ENCODE results near the gene MEX3A. TPM values are rescaled to one million over a fixed set of nuclear protein-coding genes. Genes with fewer than 3 reads are reported as not detected.

Gene MEX3A
- total RNA-seq, 2 donors from 2014 or later: 1.6 to 3.7 TPM

DNA sequence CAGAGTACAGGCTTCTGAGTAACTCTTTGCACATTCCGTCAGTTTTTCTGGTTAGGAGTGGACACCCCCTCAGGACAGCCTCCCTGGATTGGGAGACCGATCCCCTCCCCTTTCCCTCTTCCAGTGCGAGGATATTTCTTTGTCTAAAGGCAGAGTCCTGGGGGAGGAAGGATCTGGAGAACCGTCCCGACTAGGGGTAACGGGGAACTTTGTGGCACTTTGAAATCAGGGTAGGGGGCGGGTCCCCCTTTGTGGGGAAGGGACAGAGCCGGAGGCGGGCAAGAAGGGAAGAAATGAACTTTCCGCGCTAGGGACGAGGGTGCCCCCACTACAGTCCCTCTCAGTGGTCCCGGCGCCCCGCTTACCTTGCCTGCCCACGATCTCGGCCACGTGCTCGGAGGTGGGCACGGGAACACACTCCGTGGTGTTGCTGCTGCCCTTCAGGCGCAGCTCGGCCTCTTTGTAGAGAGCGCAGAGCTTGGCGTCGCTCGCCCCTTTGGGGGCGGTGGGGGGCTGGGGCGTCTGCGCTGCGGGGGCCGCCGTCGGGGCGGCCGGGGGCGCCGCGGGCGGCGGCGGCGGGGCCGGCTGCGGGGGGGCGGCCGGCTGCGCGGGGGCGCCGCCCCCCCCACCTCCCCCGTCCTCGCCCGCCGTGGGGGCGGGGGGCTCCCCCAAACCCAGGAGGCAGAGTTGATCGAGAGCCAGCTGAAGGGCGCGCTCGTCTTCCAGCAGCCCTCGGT is 917 bp downstream of the MEX3A start:
- TF ChIP-seq, protein P1, sequence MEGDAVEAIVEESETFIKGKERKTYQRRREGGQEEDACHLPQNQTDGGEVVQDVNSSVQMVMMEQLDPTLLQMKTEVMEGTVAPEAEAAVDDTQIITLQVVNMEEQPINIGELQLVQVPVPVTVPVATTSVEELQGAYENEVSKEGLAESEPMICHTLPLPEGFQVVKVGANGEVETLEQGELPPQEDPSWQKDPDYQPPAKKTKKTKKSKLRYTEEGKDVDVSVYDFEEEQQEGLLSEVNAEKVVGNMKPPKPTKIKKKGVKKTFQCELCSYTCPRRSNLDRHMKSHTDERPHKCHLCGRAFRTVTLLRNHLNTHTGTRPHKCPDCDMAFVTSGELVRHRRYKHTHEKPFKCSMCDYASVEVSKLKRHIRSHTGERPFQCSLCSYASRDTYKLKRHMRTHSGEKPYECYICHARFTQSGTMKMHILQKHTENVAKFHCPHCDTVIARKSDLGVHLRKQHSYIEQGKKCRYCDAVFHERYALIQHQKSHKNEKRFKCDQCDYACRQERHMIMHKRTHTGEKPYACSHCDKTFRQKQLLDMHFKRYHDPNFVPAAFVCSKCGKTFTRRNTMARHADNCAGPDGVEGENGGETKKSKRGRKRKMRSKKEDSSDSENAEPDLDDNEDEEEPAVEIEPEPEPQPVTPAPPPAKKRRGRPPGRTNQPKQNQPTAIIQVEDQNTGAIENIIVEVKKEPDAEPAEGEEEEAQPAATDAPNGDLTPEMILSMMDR (IDR thresholded peaks at IDR 0.05): no peak
- peak overlapping the region; percentile 14 to 60 for H3K9ac ChIP-seq (ENCODE audit: low read depth in 2 of 2, low read length in 2 of 2)
- H3K36me3 ChIP-seq: no peaks in the 10 kb centered on the region
- peak overlapping the region; percentile 80 for H3K4me3 ChIP-seq
- no peaks in the 10 kb centered on the region for H3K27me3 ChIP-seq
- no peaks in the 10 kb centered on the region for H3K4me1 ChIP-seq
- DNase-seq: no peak
- no peaks in the 10 kb centered on the region for H3K9me3 ChIP-seq
- no peak overlapping the region for H3K27ac ChIP-seq
- intact Hi-C loops (cut with DNase I): no loop called here

DNA sequence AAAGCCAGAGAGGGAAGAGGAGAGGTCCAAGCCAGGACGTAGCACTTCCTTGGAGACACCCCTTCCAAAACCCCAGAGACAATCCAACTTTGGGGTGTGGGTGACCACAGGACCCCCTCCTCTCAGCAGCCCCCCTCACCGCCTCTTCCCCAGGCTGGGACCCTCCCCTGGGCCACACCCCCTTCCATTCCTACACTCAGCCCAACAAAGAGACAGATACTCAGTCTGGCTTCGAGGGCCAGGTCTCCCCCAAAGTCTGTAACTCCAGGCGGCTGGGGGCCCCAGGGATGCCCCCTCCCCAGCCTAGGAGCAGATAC is 1.4 kb downstream of the MEX3A start:
- no peaks in the 10 kb centered on the region for H3K36me3 ChIP-seq
- no peak overlapping the region for H3K4me3 ChIP-seq
- intact Hi-C loops (cut with DNase I): no loop called here
- TF ChIP-seq, protein P1 (IDR thresholded peaks at IDR 0.05): no peak
- no peaks in the 10 kb centered on the region for H3K9me3 ChIP-seq
- H3K4me1 ChIP-seq: no peaks in the 10 kb centered on the region
- H3K9ac ChIP-seq (ENCODE audit: low read depth in 2 of 2, low read length in 2 of 2): peak overlapping the region in 1 of 2 donors; percentile 60
- no peaks in the 10 kb centered on the region for H3K27me3 ChIP-seq
- DNase-seq: no peak
- no peak overlapping the region for H3K27ac ChIP-seq

DNA sequence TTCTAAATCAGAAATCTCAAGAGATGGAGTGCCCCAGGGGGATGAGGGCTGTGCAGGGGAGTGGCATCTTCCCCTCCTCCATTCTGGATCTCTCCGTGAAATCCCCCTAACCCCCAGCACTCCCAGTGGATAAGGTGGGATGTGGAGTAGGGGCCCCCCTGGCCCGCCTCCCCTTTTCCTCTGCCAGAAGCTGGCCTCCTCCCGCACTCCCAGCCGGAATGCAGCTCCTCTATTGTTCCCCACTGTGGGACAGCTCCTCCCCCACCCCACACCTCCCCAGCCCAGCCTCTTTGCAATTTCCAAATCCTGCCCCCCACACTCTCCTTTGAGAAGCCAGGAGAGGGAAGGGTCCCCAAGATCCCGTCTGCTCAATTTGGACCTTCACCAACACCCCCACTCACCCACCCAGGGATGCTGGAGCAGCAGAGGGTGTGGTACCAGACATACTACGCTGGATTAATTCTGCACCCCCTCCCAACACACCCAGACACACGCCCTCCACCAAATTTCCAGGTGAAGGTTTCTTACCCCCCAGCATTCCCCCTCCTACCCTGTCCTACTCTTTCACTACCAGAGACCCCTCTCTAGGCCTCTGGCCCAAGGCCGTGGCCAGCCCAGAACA is 1.9 kb downstream of the MEX3A start:
- Histone ChIP-seq H3K27me3 (no peaks in the 10 kb centered on the region), H3K4me3 (no peak overlapping the region), H3K36me3 (no peaks in the 10 kb centered on the region), H3K9me3 (no peaks in the 10 kb centered on the region), H3K27ac (no peak overlapping the region), H3K9ac (ENCODE audit: low read depth in 2 of 2, low read length in 2 of 2) (no peak overlapping the region), H3K4me1 (no peaks in the 10 kb centered on the region)
- TF ChIP-seq, protein P1 (IDR thresholded peaks at IDR 0.05): no peak
- intact Hi-C loops (cut with DNase I): no loop called here
- DNase-seq: no peak

DNA sequence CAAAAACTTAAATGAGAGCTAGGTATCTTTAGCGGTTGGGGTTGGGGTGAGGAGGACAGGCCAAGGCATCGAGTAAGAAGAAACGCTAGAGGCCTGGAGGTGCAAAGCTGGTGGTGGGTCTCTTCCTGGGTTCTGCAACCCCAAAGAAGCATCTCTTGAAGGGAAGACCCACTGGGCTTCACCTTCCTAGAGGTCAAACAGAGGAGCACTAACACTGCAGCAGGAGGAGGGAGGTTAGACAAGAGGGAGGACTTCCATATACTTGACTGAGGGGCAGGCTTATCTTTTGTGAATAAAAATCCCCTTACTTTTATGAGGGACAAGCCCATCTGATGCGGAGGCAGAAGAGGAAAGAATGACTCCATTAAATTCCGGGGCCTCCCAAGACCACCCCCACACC is 2.5 kb downstream of the MEX3A start:
- Histone ChIP-seq H3K36me3 (no peaks in the 10 kb centered on the region), H3K9ac (ENCODE audit: low read depth in 2 of 2, low read length in 2 of 2) (no peak overlapping the region), H3K4me1 (no peaks in the 10 kb centered on the region), H3K9me3 (no peaks in the 10 kb centered on the region), H3K27ac (no peak overlapping the region), H3K4me3 (no peak overlapping the region), H3K27me3 (no peaks in the 10 kb centered on the region)
- TF ChIP-seq, protein P1 (IDR thresholded peaks at IDR 0.05): no peak
- DNase-seq: no peak
- intact Hi-C loops (cut with DNase I): no loop called here

DNA sequence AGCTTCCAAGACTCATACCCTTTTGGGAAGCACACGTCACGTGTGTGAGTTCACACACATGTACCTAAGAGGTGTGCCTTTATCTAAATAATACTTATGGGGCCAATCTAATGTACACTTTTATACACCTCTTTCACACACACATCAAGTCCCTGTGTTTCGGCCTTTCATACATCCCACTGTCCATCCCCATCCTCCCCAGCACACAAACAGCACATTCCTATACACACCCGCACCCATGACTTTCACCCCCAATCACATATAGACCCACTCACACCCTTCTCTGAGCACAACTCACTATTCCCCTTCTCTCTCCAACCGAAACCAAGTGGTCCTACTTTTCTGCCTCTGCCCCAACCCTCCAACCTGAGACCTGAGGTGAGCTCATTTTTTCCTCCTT is 3.5 kb downstream of the MEX3A start:
- no peak overlapping the region for H3K9ac ChIP-seq (ENCODE audit: low read depth in 2 of 2, low read length in 2 of 2)
- no peaks in the 10 kb centered on the region for H3K27me3 ChIP-seq
- H3K36me3 ChIP-seq: no peaks in the 10 kb centered on the region
- no peak overlapping the region for H3K27ac ChIP-seq
- H3K4me3 ChIP-seq: no peak overlapping the region
- TF ChIP-seq, protein P1 (IDR thresholded peaks at IDR 0.05): no peak
- H3K9me3 ChIP-seq: no peaks in the 10 kb centered on the region
- no peak for DNase-seq
- no peaks in the 10 kb centered on the region for H3K4me1 ChIP-seq
- intact Hi-C loops (cut with DNase I): no loop called here
